Neuronal stem cell (in vitro differentiated cells): Measurements from ENCODE around the gene TMEM38B.

Experiments used
- DNase-seq: peaks from one replicate; pipeline ENCODE4 v3.0.0-alpha.2; 2013; ENCODE audit warnings: low spot score
- H2AFZ ChIP-seq: one replicate; pipeline ENCODE4 v1.6.1; 2013; ENCODE audit warnings: mild to moderate bottlenecking, low read length, inconsistent platforms
- H2AK5ac ChIP-seq: 2 replicates; pipeline ENCODE4 v1.6.1; 2013; ENCODE audit warnings: low read depth, mild to moderate bottlenecking, inconsistent platforms, low read length, moderate library complexity, mixed read lengths
- H2BK120ac ChIP-seq: 2 replicates; pipeline ENCODE4 v1.6.1; 2013; ENCODE audit warnings: low read depth, mild to moderate bottlenecking, inconsistent platforms, low read length, moderate library complexity, mixed read lengths
- H2BK12ac ChIP-seq: one replicate; pipeline ENCODE4 v1.6.1; 2013; ENCODE audit warnings: low read length, inconsistent platforms
- H2BK15ac ChIP-seq: 2 replicates; pipeline ENCODE4 v1.6.1; 2013; ENCODE audit warnings: mild to moderate bottlenecking, low read length, inconsistent platforms, mixed read lengths
- H2BK5ac ChIP-seq: one replicate; pipeline ENCODE4 v1.6.1; 2013; ENCODE audit warnings: inconsistent platforms, mild to moderate bottlenecking, low read length, moderate library complexity
- H3K14ac ChIP-seq: one replicate; pipeline ENCODE4 v1.6.1; 2013; ENCODE audit warnings: low read length, inconsistent platforms
- H3K18ac ChIP-seq: 2 replicates; pipeline ENCODE4 v1.6.1; 2013; ENCODE audit warnings: low read length, inconsistent platforms
- H3K23ac ChIP-seq: 2 replicates; pipeline ENCODE4 v1.6.1; 2013; ENCODE audit warnings: low read depth, mild to moderate bottlenecking, mixed read lengths, low read length, inconsistent platforms; ENCODE audit not compliant: poor library complexity
- H3K27ac ChIP-seq: replicated peaks from 3 replicates; pipeline ENCODE4 v1.5.1; 2013; ENCODE audit warnings: low read length, inconsistent platforms
- H3K27me3 ChIP-seq, 3 experiments: 2 replicates each; pipeline ENCODE4 v1.6.1; 2013; ENCODE audit warnings: low read length in 3 of 3, mild to moderate bottlenecking in 2 of 3, inconsistent platforms in 1 of 3, low read depth in 1 of 3, mixed read lengths in 1 of 3, moderate library complexity in 1 of 3; ENCODE audit not compliant: control insufficient read depth in 3 of 3, insufficient read depth in 3 of 3
- H3K36me3 ChIP-seq, 2 donors: replicated peaks in 1 of 2; 2 replicates each; pipeline ENCODE4 v1.6.1; 2013; ENCODE audit warnings: low read length in 2 of 2; ENCODE audit not compliant: control insufficient read depth in 2 of 2, insufficient read depth in 2 of 2
- H3K4ac ChIP-seq: 2 replicates; pipeline ENCODE4 v1.6.1; 2013; ENCODE audit warnings: inconsistent platforms, mild to moderate bottlenecking, low read length, moderate library complexity
- H3K4me1 ChIP-seq, 2 donors: 1 replicate in 1 of 2; 2 replicates in 1 of 2; pipeline ENCODE4 v1.6.1; 2013; ENCODE audit warnings: low read length in 2 of 2, low read depth in 1 of 2; ENCODE audit not compliant: control insufficient read depth in 2 of 2, insufficient read depth in 1 of 2
- H3K4me2 ChIP-seq: one replicate; pipeline ENCODE4 v1.6.1; 2013; ENCODE audit warnings: mild to moderate bottlenecking, low read length, inconsistent platforms; ENCODE audit not compliant: insufficient read depth, poor library complexity, severe bottlenecking
- H3K4me3 ChIP-seq, 2 donors: 2 replicates each; pipeline ENCODE4 v1.5.1; 2013; ENCODE audit warnings: low read length in 2 of 2, mild to moderate bottlenecking in 2 of 2, inconsistent platforms in 1 of 2, moderate library complexity in 1 of 2
- H3K79me1 ChIP-seq: one replicate; pipeline ENCODE4 v1.6.1; 2013; ENCODE audit warnings: low read depth, mild to moderate bottlenecking, inconsistent platforms, low read length, moderate library complexity
- H3K9ac ChIP-seq: one replicate; pipeline ENCODE4 v1.6.1; 2013; ENCODE audit warnings: mild to moderate bottlenecking, low read depth, low read length, inconsistent platforms; ENCODE audit not compliant: poor library complexity
- H3K9me3 ChIP-seq, 2 donors: replicated peaks in 1 of 2; 2 replicates each; pipeline versions ENCODE3 to v1.6.1; 2013; ENCODE audit warnings: low read length in 2 of 2, mild to moderate bottlenecking in 2 of 2, inconsistent platforms in 1 of 2, low read depth in 1 of 2, mixed read lengths in 1 of 2, moderate library complexity in 1 of 2; ENCODE audit not compliant: control insufficient read depth in 2 of 2, insufficient read depth in 1 of 2
- H4K8ac ChIP-seq: one replicate; pipeline ENCODE4 v1.6.1; 2013; ENCODE audit warnings: low read depth, mild to moderate bottlenecking, inconsistent platforms, low read length, moderate library complexity
- H4K91ac ChIP-seq: one replicate; pipeline ENCODE4 v1.6.1; 2013; ENCODE audit warnings: low read length, low read depth, mild to moderate bottlenecking, inconsistent platforms; ENCODE audit not compliant: poor library complexity
- WGBS, 2 donors: extraction: QIAGEN DNeasy Blood & Tissue Kit; methylation state at CpG; one replicate each; pipeline ENCODE4 v1.1.7; 2013; ENCODE audit warnings: missing lambda C conversion rate in 2 of 2, mixed read lengths in 1 of 2; ENCODE audit not compliant: insufficient read length in 2 of 2, insufficient replicate concordance in 1 of 2; ENCODE audit errors: extremely low coverage in 2 of 2; 5-methylcytosine and 5-hydroxymethylcytosine counted together

The TMEM38B gene

GRCh38 chr9:105698348-105698870 is 4.1 kb downstream of the TMEM38B start:
- H3K23ac ChIP-seq, result no peak overlapping the region
- H3K27me3 ChIP-seq, result peaks cover 0 to 7% (median 3%) of the 10 kb centered on the region in 3 experiments
- no peak overlapping the region for H3K4ac ChIP-seq
- no peak overlapping the region for H3K14ac ChIP-seq
- no peak overlapping the region for H3K27ac ChIP-seq
- no peak overlapping the region for H2BK12ac ChIP-seq
- no peak overlapping the region for H2BK15ac ChIP-seq
- H3K9me3 ChIP-seq, result peaks cover 0 to 5% of the 10 kb centered on the region in 2 donors
- H2BK5ac ChIP-seq, result no peak overlapping the region
- H3K4me2 ChIP-seq, result no peak overlapping the region
- no peak overlapping the region for H3K9ac ChIP-seq
- DNase-seq, result no peak
- H2BK120ac ChIP-seq, result no peak overlapping the region
- H3K18ac ChIP-seq, result no peak overlapping the region
- peaks cover 3 to 7% of the 10 kb centered on the region in 2 donors for H3K36me3 ChIP-seq
- no peak overlapping the region for H4K8ac ChIP-seq
- no peak overlapping the region for H4K91ac ChIP-seq
- no CpG with 5 or more reads among the region's 1 CpG for WGBS, 2 donors
- no peaks in the 10 kb centered on the region for H3K79me1 ChIP-seq
- H3K4me3 ChIP-seq, result no peak overlapping the region
- no peak overlapping the region for H2AFZ ChIP-seq
- no peak overlapping the region for H2AK5ac ChIP-seq
- H3K4me1 ChIP-seq, result peaks cover 4 to 5% of the 10 kb centered on the region in 2 donors

- peaks cover 0 to 5% of the 10 kb centered on the region in 2 donors for H3K9me3 ChIP-seq
- H3K18ac ChIP-seq, result no peak overlapping the region
- no peak overlapping the region for H3K4me3 ChIP-seq
- no peak overlapping the region for H3K4ac ChIP-seq
- no peak overlapping the region for H2BK12ac ChIP-seq
- no CpG with 5 or more reads among the region's 1 CpG for WGBS, 2 donors
- no peak overlapping the region for H2AK5ac ChIP-seq
- no peak overlapping the region for H3K9ac ChIP-seq
- H2BK15ac ChIP-seq, result no peak overlapping the region
- no peak overlapping the region for H3K4me2 ChIP-seq
- H3K27ac ChIP-seq, result no peak overlapping the region
- H3K36me3 ChIP-seq, result peaks cover 3 to 11% of the 10 kb centered on the region in 2 donors
- peaks cover 0 to 2% of the 10 kb centered on the region in 2 donors for H3K4me1 ChIP-seq
- DNase-seq, result no peak
- H3K79me1 ChIP-seq, result no peaks in the 10 kb centered on the region
- H3K14ac ChIP-seq, result no peak overlapping the region
- H4K8ac ChIP-seq, result no peak overlapping the region
- no peak overlapping the region for H2BK120ac ChIP-seq
- no peak overlapping the region for H2BK5ac ChIP-seq
- no peak overlapping the region for H2AFZ ChIP-seq
- no peaks in the 10 kb centered on the region for H3K27me3 ChIP-seq
- H4K91ac ChIP-seq, result no peak overlapping the region
- H3K23ac ChIP-seq, result no peak overlapping the region
Measured at GRCh38 chr9:105700668-105701067, 6.3 kb downstream of the TMEM38B start.

GRCh38 chr9:105701145-105701544 is 6.8 kb downstream of the TMEM38B start:
- no peak for DNase-seq
- H2AK5ac ChIP-seq, result no peak overlapping the region

GRCh38 chr9:105702207-105702606 is 7.9 kb downstream of the TMEM38B start:
- Histone ChIP-seq H3K36me3 (peaks cover 4 to 25% of the 10 kb centered on the region in 2 donors), H2AK5ac (no peak overlapping the region), H3K4me2 (no peak overlapping the region), H4K8ac (no peak overlapping the region), H3K4ac (no peak overlapping the region), H3K9me3 (peaks cover 0 to 5% of the 10 kb centered on the region in 2 donors), H3K9ac (no peak overlapping the region), H3K23ac (no peak overlapping the region), H2BK5ac (no peak overlapping the region), H2BK12ac (no peak overlapping the region), H3K4me3 (no peak overlapping the region), H3K4me1 (no peaks in the 10 kb centered on the region), H4K91ac (no peak overlapping the region), H2AFZ (no peak overlapping the region), H3K14ac (no peak overlapping the region), H3K27me3 (no peaks in the 10 kb centered on the region), H2BK15ac (no peak overlapping the region), H3K18ac (no peak overlapping the region), H3K27ac (no peak overlapping the region), H2BK120ac (no peak overlapping the region), H3K79me1 (no peaks in the 10 kb centered on the region)
- no peak for DNase-seq
- no CpG with 5 or more reads among the region's 1 CpG for WGBS, 2 donors

More at GRCh38 chr9:105701145-105701544, 6.8 kb downstream of the TMEM38B start:
- peaks cover 0 to 5% of the 10 kb centered on the region in 2 donors for H3K9me3 ChIP-seq
- no peak overlapping the region for H2BK120ac ChIP-seq
- no CpG with 5 or more reads among the region's 2 CpGs for WGBS, 2 donors
- no peak overlapping the region for H2BK15ac ChIP-seq
- no peak overlapping the region for H3K18ac ChIP-seq
- no peak overlapping the region for H3K27ac ChIP-seq
- no peak overlapping the region for H3K4me2 ChIP-seq
- no peak overlapping the region for H3K9ac ChIP-seq
- no peak overlapping the region for H4K8ac ChIP-seq
- no peaks in the 10 kb centered on the region for H3K4me1 ChIP-seq
- no peak overlapping the region for H4K91ac ChIP-seq
- H3K4ac ChIP-seq, result no peak overlapping the region
- no peaks in the 10 kb centered on the region for H3K79me1 ChIP-seq
- no peak overlapping the region for H2BK5ac ChIP-seq
- no peak overlapping the region for H3K14ac ChIP-seq
- H2AFZ ChIP-seq, result no peak overlapping the region
- H2BK12ac ChIP-seq, result no peak overlapping the region
- no peak overlapping the region for H3K23ac ChIP-seq
- no peak overlapping the region for H3K4me3 ChIP-seq
- H3K36me3 ChIP-seq, result peaks cover 3 to 14% of the 10 kb centered on the region in 2 donors
- H3K27me3 ChIP-seq, result no peaks in the 10 kb centered on the region
